Stimulated activated CD4-positive, alpha-beta T cell treated with anti-CD3 and anti-CD28 coated beads, Interleukin-12 subunit alpha, Interleukin-12 subunit beta, amount 100 ng/mL, for 4 hours (primary cell): ENCODE measurements around the gene NNT.
"Not testable (repeated sequence)": the region's sequence is repeated elsewhere in the genome, so short reads cannot be mapped to it uniquely, and the experiment has no call there.

Experiments used
- DNase-seq: peaks from one replicate; pipeline ENCODE4 v3.0.0-alpha.2; 2020

Gene NNT

GRCh38 chr5:43729846-43730478 is 127.0 kb downstream of the NNT start:
- DNase-seq = no peak

GRCh38 chr5:43730832-43731342 is 127.9 kb downstream of the NNT start:
- DNase-seq = no peak

GRCh38 chr5:43731573-43731972 is 128.6 kb downstream of the NNT start:
- DNase-seq = no peak

- DNase-seq = not testable (repeated sequence)
These were observed 143.1 kb downstream of the NNT start for GRCh38 chr5:43745923-43746548.

- DNase-seq = no peak
These were observed 147.8 kb downstream of the NNT start for GRCh38 chr5:43750809-43751208.

DNA sequence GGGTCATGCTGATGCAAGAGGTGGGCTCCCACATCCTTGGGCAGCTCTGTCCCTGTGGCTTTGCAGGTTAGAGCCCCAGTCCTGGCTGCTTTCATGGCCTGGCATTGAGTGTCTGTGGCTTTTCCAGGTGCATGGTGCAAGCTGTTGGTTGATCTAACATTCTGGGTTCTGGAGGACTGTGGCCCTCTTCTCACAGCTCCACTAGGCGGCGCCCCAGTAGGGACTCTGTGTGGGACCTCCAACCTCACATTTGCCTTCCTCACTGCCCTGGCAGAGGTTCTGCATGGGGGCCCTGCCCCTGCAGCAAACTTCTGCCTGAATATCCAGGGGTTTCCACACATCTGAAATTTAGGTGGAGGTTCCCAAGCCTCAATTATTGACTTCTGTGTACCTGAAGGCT is 150.1 kb downstream of the NNT start:
- DNase-seq = no peak
